ENCODE results near the gene AXIN1.

GRCh38 chr16:243348-243747, 109.2 kb downstream of the AXIN1 start:
- TF ChIP-seq TARDBP (IDR thresholded peaks at IDR 0.05) (no peak), CHD2 (IDR thresholded peaks at IDR 0.05; ENCODE audit: low read depth, low read length) (no peak), CTBP1 (IDR thresholded peaks at IDR 0.05; ENCODE audit: borderline replicate concordance) (no peak), ZNF217 (CRISPR knock-in tag; IDR thresholded peaks at IDR 0.05) (no peak), CTCF (IDR thresholded peaks at IDR 0.05 in 2 of 3, conservative IDR thresholded peaks at IDR 0.05 in 1 of 3; ENCODE audit: insufficient read depth in 2 of 3, low read depth in 1 of 3, low read length in 3 of 3) (no peak), ZNF668 (CRISPR knock-in tag; IDR thresholded peaks at IDR 0.05) (no peak), EZH2 (IDR thresholded peaks at IDR 0.05; ENCODE audit: borderline replicate concordance, low read depth, low read length) (no peak)

Measured in K562 (cell line).